HG03575 (cell line): ENCODE results near the gene BLVRA.
A peak's percentile ranks its signal among the peaks of the same experiment; 100 is the strongest.
"Not testable (repeated sequence)": the region's sequence is repeated elsewhere in the genome, so short reads cannot be mapped to it uniquely, and the experiment has no call there.

ENCODE experiments used
- ATAC-seq: cut with Tn5 transposase; IDR thresholded peaks from one replicate; pipeline ENCODE4 v1.9.1; 2021; ENCODE audit not compliant: unreplicated experiment, insufficient number of reproducible peaks, low FRiP score; ENCODE audit errors: extremely low read depth

BLVRA gene

GRCh38 chr7:43766564-43766963 is 8.1 kb downstream of the BLVRA start:
- ATAC-seq = no peak

DNA sequence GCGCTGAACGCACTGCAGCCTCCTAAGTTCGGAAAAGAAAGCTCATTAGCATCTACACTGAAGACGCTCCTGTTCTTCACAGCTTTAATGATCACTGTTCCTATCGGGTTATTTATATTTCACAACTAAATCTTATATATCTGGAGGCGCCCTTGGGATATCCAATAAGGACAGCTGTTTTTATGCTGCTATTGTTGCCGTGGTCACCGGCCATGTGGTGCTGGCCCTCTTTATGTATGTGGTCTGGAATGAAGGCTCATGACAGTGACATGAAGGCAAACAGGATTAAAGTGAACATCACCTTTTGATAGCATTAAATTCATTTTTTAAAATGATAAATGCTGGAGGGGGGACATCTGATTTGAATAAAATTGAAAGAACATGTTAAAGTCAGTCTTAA is 8.8 kb downstream of the BLVRA start:
- no peak for ATAC-seq

DNA sequence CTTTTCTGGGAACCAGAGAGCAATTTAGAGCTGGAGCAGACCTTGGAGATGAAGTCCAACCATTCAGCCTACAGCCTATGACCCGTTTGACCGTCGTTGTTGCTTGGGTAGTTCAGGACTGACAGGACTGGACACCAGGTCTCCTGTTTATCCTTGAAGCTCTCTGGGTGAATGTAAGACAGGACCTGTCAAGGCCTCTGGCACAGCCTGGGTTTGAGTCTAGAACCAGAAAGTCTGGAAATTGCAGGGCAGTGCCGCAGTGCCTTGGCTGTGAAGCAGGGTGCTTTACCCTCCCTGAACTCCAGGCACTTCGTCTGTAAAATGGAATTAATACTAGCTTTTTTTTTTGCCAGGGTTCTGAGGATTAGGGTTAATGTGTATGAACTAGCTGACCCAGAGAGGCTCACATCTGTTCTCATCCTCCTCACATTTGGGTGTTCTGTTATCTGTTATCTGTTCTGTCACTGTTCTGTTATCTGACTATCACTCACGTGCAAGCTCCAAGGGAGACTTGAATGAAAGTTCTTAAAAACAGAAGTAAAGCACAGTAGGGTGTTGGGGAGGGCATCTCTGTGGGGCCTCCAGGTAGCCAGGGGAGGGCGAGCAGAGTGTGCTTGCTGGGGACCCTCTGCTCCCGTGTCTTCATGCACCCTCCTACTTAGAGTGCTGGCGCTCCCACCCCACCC is 9.9 kb downstream of the BLVRA start:
- no peak for ATAC-seq

- ATAC-seq = no peak
Measured at GRCh38 chr7:43768887-43769272, 10.4 kb downstream of the BLVRA start.

- no peak for ATAC-seq
Measured at GRCh38 chr7:43769281-43769680, 10.8 kb downstream of the BLVRA start.

GRCh38 chr7:43769791-43770465 is 11.4 kb downstream of the BLVRA start:
- no peak for ATAC-seq

- no peak for ATAC-seq
Measured at GRCh38 chr7:43771128-43771527, 12.6 kb downstream of the BLVRA start.

GRCh38 chr7:43771573-43771972 is 13.1 kb downstream of the BLVRA start:
- no peak for ATAC-seq

GRCh38 chr7:43773268-43773667 is 14.8 kb downstream of the BLVRA start:
- not testable (repeated sequence) for ATAC-seq

DNA sequence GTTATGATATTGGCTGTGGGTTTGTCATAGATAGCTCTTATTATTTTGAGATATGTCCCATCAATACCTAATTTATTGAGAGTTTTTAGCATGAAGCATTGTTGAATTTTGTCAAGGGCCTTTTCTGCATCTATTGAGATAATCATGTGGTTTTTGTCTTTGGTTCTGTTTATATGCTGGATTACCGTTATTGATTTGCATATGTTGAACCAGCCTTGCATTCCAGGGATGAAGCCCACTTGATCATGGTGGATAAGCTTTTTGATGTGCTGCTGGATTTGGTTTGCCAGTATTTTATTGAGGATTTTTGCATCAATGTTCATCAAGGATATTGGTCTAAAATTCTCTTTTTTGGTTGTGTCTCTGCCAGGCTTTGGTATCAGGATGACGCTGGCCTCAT is 16.8 kb downstream of the BLVRA start:
- ATAC-seq = not testable (repeated sequence)

GRCh38 chr7:43778293-43779044 is 20.0 kb downstream of the BLVRA start:
- not testable (repeated sequence) for ATAC-seq

- ATAC-seq = no peak
Measured at GRCh38 chr7:43779045-43779812, 20.7 kb downstream of the BLVRA start.

- ATAC-seq = no peak
Measured at GRCh38 chr7:43781726-43782607, 23.5 kb downstream of the BLVRA start.

DNA sequence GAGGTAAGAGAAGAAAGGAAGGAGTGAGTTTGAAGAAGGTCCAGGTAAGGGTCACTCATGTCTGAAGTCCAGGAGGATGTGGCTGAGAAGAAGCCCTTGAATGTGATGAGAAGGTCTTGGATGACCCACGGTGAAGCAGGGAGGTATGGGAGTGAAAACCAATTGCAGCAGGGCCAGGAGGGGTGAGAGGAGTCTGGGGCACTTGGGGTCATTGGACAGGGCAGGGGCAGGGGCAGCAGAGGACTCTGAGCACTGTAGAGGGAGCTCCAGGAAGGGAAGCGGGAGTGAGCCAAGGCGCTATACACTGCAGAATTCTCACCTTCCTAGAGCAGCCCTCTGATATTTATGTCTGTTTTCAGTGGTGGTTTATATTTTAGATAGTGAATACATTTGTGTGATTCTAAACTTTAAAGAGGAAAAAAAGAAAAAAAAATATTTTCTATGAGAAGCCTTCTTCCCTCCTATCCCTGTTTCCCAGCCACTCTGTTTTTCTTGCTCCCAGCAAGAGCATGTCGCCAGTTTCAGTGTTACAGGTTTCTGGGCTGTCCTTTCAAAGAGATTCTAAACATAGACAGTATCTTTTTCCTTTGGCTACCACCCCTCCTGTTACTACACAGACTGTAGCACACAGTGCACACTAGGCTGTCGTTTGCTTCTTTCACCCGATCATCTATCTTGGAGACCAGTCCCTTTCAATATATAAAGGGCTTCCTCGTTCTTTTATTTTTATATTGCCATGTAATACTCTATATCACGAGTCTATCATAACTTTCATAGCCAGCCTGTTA is 24.5 kb downstream of the BLVRA start:
- no peak for ATAC-seq

- ATAC-seq = no peak
Measured at GRCh38 chr7:43784030-43784584, 25.6 kb downstream of the BLVRA start.

DNA sequence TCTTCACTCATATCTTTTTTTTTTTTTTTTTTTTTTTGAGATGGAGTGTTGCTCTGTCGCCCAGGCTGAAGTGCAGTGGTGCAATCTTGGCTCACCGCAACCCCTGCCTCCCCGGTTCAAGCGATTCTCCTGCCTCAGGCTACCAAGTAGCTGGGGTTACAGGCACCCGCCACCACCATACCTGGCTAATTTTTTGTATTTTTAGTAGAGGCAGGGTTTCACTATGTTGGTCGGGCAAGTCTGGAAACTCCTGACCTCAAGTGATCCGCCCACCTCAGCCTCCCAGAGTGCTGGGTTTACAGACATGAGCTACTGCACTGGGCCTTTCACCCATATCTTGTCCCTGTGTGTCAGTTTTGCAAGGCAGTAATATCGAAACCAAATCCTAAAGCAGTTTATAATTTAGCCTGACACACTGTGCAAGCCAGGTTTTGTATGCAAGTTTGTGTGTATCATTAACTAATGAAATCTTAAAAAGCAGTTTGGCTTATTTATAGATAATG is 26.2 kb downstream of the BLVRA start:
- peak; percentile 92 for ATAC-seq

- ATAC-seq = no peak
Measured at GRCh38 chr7:43785420-43785819, 26.9 kb downstream of the BLVRA start.
